GM21447 (cell line): Measurements from ENCODE around the gene MORN4.
"Not testable (repeated sequence)": the region's sequence is repeated elsewhere in the genome, so short reads cannot be mapped to it uniquely, and the experiment has no call there.

ENCODE experiments used
- ATAC-seq: cut with Tn5 transposase; IDR thresholded peaks from one replicate; pipeline ENCODE4 v1.9.1; 2021; ENCODE audit not compliant: unreplicated experiment

Gene MORN4

DNA sequence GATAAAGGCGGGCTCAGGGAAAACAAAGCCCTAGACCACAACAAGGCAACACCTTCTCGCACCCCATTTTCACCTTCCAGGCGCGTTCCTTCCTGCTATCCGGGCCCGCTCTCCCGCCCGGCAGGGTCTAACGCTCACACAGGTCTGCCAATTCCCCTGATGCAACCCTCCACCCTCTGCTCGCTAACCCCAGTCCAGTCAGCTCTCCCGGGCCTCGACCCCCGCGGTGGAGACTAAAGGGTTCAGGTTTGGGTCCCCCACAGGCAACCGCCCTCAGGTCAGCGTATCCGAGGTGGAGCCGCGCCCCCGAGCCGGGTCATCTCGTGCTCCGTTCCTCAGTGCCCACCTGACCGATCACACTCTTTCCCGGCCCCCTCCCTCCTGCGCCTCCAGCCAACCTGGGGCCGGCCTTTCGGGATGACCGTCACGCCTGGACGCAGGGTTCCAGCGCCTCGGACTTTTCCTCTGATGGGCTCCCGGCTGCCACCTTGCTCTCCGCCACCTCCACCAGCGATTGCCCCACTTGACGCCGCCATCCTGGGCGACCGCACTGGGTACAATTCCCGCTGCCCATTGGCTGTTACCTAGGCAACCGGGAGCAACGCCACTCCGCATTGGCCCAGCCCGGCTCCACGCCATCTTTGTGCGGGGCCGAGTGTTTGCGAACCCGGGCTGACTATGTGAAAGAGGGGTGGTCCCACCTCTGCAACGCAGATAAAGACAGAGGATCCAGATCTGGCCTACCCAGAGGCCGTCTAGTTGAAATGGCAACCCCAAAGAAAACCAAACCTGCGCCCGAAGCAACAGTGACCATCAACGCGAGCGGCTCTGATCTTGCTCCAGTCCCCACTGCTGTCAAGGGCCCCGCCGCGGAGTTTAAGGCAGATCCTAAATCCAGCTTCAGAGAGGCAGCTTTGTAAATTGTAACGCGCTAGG is at the start of gene MORN4:
TSS of gene MORN4 (minus strand) at position 552 of the 936 bp plus-strand sequence. CDS start 13,847 bp downstream, outside the sequence.
- peak; percentile 98 for ATAC-seq

DNA sequence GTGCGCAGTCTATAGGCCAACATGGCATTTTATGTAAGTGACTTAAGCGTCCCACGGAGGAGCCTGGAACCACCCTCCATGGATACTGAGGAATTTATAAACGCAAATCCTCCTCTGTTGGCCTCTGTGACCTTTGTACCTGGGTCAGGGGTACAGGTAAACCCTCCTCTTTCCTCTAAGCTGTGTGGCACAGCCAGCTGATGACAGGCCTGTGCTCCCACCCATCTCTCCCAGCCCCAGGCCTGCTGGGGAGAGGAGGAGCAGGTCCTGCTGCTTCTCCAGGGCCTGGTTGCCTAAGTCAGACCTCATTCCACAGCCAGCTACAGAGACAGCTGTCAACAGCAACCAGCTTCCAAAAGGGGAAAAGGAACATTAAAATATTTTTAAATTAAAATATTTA is 48.7 kb upstream of the MORN4 start:
- no peak for ATAC-seq

DNA sequence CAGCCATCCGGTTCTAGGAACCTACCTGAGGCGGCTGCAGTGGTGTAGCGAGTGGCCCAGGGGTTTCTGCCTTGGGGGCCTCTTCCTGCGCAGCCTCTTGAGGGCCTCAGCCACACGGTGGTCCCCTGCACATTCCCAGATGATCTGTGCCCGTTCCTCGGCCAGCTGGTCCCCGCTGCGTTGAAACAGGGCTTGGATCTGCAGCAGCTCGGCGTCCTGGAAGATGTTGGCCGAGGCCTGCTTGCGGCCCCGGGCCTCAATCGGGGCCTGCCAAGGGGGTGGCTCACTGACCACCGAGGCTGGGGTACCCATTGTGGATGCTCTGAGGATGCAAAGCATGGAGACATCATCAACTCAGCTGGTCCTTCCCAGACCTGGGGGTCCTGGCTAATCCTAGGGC is 46.3 kb upstream of the MORN4 start:
- ATAC-seq, result no peak

DNA sequence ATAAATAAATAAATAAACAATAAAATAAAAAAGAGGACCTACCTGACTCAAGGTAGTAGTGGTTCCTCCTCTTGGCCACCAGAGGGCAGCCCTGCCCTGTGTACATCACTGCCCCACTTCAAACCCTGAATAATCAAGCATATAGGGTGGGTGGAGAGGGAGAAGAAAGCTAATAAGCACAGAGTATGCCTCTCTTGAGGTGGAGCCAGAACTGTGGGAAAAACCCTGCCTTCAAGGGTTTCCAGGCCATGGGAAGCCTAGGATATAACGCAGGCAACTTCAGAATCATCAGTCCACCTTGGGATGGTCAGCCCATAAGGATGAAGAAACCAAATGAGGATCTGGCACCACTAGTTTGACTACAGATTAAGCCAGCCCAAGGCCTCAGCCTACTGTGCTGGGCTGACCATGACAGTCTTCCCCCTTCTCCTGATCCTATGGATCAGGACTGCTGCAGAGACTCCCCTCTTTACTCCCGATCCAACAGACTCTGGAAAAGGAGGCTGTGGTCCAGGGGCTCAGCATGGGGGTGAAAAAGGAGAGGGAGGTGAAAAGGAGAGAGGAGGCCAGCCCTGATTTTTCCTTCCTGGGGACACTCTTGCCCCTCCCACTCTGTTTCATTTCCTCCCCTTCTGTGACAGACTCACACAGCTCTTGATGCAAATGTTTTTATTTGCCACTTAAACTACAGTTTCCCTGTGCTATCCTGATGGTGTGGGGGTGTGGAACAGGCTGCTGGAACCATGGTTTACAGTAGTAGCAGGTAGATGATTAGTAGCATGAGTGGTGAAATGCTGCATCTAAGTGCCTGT is 43.7 kb upstream of the MORN4 start:
- ATAC-seq, result peak; percentile 63

DNA sequence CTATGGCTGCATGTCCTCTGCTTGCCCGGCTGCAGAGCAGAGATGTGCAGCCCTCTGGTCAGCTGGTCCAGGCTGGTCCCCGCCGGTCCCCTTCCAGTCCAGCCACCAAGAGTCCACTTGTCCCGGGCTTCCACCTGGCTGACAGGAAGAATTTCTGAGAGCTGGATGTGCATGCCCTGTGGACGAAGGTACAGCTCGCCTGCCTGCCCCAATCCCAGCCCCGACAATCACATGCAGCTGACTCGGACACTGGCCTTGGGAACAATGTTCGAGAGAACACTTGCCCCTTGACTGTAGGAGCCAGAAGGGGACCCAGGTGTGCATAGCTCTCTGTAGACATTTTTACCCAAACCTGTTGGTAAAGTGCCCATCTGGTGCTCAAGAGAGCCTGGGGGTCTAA is 41.9 kb upstream of the MORN4 start:
- no peak for ATAC-seq

DNA sequence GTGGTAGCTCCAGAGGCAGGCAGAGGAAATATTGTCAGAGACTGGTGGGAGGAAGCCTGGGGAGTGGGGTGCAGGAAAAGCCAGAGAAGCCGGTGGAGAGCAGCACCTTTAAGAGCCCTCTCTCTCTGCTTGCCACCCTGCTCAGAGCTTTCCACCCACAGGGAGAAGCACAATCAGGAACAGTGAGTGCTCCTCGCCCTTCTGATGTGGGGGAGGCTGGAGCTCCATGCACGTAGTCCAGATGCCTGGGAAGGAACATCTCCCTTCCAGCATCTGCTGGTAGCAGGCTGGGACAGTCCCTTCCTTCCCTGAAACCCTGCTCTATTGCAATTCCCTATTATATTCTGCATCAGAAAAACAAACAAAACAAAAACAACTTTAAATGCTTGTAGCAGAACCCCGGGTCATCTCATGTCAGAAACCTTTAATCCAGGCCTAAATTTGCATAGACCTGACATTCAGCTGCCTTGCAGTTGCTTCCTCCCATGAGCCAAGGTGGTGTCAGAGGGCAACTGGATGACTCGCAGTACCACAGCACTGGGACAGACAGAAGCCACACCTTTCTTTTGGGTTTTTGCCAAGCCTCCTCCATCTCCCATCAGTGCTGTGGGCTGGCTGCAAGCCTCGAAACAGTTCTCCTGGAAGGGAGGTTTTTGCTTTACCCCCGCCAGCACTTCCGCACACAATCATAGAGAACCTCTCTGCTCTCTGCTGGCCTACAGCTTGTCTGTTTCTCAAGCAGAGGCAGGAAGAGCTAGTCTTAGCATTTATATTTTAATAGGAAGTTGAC is 40.6 kb upstream of the MORN4 start:
- no peak for ATAC-seq

DNA sequence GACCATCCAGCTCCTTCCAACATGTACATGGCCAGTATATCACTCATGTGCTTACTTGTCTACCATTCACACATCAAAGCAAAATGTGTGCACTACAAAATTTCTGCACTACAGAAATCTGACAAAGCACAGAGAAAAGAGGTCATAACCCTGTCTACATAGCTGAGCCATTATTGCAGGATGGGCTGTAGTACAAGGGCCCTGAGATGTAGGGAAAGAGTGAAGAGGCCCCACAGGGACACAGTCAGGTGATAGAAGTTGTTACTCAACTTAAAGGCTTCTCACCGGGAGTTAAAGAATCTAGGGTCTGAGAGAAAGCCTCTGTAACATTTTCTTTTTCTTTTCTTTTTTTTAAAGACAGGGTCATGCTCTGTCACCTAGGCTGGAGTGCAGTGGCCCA is 36.3 kb upstream of the MORN4 start:
- ATAC-seq, result no peak

DNA sequence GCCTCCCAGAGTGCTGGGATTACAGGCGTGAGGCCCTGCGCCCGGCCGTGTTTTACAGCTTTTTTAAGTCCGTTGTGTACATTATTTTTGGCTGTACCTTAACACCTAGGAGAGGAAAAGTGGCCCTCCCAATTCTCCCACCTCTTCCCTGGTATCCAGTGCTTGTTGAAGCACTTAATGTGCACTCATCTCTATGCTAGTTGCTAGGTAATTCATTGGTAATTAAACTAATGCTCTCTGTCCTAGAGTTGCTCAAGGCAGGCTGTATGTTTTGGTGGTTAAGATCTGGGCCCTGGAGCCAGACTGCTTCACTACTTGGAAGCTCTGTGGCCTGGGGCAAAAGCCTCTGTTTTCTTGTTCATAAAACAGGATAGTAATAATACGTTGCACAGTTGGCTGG is 34.2 kb upstream of the MORN4 start:
- no peak for ATAC-seq

DNA sequence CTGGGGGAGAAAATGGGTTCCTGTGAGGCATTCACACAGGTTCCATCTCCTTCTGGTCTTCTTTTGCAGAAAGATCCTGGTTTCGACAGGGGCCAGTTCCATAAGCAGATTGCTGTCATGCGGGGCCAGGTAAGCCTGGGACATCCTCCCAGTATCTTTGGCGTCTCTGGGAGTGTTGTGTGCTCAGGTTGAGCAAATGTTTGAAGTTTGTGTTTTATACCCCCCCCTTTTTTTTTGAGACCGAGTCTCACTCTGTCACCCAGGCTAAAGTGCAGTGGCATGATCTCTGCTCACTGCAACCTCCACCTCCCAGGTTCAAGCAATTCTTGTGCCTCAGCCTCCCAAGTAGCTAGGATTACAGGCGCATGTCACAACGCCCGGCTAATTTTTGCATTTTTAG is 33.7 kb upstream of the MORN4 start:
- no peak for ATAC-seq

DNA sequence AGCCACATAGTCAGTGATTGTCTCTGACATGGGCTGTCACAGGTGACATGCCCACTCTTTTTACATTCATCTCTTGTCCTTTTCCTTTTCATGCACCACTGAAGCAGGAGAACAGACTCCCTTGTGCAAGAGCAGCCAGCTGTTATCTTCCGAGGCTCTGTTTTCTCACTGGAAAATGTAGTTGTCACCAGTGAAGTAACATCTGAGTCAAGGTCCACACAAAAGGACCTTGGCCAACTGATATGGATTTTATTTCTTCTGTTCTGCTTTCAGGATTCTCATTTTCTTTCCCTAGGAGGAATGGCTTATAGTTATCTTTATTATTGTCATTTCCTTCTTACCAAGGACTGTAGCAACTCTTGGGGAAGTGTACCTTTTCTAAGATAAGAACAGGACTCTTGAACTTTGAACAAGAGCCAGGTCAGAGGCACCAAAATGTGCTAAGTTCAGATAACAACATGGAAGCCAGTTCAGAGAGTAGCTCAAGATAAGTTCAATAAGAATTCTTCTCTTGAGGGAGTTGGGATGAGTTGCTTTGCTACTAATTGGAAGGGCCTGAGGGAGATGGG is 31.1 kb upstream of the MORN4 start:
- no peak for ATAC-seq

DNA sequence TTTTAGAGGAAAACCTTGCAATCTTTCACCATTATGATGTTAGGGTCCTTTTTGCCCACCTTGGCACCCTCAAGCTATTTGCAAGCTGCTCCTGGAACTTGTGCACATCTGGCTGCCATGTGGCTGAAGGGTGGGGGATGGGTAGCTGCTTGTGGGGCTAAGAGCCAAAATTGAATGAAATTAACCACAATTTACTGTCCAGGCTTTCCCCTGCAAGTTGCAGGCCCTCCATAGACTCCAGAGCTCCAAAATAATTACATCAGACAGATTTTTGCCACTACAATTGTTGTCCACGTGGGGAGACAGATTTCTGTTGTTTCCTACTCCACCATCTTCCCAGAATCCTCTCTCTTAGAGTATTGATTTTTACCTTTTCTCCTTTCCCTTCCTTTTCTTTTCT is 26.3 kb upstream of the MORN4 start:
- no peak for ATAC-seq

DNA sequence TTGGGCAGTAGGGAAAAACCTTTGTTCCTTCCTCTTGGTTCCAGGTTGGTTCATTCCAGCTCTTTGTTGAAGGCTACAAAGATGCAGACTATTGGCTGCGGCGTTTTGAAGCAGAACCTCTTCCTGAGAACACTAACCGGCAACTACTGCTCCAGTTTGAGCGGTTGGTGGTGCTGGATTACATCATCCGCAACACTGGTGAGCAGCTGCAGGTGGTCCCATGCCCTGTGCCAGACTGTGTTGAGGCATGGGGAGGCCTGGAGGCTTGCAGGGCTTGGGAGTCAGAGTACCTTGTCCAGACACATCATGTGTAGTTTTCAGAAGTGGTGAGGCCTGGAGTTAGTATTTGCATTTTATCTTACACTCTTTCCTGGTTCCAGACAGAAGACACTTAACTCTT is 23.5 kb upstream of the MORN4 start:
- ATAC-seq, result no peak

DNA sequence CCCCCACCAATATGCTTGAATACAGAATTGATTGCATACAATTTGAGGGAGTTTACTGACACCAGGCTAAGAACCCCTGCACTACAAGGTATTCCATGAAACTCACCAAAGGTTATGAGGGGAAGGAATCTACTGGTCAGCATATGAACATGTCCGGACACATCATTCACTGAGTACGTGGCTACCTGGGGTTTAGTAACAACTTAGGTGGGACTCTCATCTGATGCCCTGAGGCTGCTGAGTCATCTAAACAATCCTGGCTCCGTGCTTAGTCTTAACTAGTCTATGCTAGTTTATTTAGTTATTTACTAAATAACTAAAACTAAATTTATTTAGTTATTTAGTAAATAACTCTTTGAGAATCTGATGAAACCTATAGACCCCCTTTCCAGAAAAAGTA is 18.5 kb upstream of the MORN4 start:
- no peak for ATAC-seq

DNA sequence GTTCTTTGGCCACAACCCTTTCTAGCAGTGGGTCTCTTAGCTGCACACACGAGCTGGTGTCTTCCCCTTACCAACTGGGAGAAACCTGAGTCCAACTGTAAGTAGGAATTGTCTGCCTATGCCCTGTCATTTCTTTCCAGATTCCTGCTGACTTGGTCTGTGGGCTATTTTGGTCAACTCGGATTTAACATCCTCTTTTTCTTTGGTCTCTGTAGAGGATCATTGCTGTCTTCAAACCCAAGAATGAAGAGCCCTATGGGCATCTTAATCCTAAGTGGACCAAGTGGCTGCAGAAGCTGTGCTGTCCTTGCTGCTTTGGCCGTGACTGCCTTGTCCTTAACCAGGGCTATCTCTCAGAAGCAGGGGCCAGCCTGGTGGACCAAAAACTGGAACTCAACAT is 17.4 kb upstream of the MORN4 start:
- no peak for ATAC-seq

DNA sequence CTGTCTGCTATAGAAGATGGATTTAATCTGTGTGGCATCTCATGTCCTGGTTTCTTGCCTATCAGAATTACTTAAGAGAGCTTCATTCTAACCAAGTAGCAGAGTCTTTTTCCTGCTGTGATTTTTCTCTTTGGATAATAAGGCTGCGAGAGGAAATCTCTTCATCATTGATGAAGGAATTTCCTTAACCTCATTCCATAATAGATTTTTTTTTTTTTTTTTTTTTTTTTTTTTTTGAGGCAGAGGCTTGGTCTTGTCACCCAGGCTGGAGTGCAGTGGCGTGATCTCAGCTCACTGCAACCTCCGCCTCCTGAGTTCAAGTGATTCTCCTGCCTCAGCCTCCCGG is 16.1 kb upstream of the MORN4 start:
- ATAC-seq, result not testable (repeated sequence)

DNA sequence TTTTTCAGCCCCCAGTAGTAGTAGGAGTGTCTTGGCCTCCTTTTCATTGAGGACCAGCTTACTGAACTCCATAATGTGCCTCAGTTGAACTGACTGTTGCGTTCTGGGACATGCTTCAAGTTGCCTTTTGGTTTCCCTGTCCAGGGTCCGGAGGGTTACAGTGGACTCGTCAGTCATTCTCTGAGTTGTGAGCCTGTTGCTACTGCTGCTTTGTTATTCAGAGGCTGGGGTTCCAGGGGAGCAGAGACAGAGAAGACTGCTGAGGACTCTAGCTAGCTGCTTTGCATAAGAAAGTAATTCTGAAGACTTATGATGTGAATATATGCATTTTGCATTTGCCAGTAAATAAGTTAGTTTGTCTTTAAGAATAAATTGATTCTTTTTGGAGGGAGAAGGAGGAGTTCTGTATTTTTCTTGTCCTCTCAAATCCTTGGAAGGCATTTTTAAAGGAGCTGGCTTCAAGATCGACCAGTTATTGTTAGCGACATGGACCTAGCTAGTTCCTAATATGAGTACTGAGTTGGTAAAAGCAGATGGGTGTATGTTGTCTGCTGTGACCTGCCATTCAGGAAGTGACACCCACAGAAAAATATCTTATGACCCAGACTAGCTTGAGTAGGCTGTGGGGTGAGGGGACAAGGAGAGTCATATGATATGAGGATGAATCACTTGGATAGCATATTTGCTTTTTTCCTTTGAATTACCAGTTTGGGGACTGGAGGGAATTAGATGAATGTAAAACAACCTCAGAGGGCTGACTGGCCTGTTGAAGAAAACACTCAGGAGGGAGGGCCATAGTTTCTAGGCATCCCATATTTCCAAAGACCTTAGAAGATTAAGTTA is 15.5 kb upstream of the MORN4 start:
- peak; percentile 91 for ATAC-seq

DNA sequence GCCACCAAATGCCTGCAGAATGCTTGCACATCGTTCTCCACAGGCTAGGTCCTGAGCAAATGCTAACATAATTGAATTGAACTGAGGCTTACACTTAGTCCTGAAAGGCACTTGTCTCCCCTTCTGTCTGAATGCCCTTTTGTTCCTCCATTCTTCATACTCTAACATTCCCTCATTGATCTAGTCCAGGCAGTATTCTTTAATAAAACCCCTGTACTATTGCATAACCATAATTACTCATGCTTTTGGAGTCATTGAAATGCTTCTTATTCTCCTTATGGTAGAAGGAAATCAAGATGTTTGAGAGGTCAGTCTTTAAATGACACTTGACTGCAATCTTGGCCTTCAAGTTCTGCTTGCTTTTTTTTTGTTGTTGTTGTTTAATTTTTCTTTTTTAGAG is 14.3 kb upstream of the MORN4 start:
- no peak for ATAC-seq

DNA sequence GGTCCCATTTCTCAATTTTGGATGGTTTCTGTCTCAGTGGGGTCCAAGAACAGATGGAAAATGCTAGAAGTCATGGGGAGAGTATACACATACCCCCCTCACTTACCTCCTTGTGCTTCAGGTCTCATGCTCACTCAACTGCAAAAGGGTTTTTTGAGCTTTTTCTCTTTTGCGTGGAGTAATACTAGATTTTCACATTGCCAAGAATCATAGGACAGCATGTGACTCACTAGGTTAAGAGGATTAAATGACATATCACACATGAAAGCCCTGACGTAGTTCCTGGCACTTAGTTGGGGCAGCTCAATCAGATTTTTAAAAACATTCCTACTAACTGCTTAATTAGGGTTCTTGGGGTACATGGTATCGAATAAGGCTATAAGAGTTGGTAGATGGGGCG is 11.6 kb upstream of the MORN4 start:
- ATAC-seq, result no peak

DNA sequence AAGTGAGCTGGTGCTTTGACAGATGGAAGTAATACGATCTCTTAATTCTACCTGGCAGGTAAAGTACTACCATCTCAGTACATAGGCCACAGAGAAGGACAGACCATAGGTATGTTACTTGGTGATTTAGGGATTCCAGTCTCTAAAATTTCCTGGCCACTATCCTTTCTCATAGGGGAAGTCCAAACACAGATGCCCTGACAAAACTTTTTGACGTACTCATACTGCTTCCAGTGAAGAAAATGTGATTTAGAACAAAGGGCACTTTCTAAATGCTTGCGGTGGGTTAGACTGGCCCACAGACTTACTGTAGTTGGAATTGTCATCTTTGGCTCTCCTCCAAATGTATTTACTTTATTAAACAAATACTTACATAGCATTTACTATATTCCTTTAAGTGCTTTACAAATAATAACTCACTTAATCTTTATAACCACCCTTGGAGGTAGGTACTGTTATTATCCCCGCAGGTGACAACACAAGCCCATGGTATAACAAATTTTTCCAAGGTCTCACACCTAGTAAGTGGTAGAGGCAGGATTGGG is 10.2 kb upstream of the MORN4 start:
- ATAC-seq, result no peak
